DND-41 (cell line): Measurements from ENCODE around the gene FBXL19.

Experiments used
- CTCF ChIP-seq: IDR thresholded peaks from 2 replicates; pipeline ENCODE4 v1.5.1; 2012; ENCODE audit warnings: borderline replicate concordance, low read length, moderate library complexity, mild to moderate bottlenecking; ENCODE audit not compliant: poor library complexity, severe bottlenecking; ENCODE audit errors: extremely low read depth
- EZH2 ChIP-seq: IDR thresholded peaks from 3 replicates; pipeline ENCODE4 v1.6.1; 2012; ENCODE audit warnings: borderline replicate concordance, low read depth, mild to moderate bottlenecking, moderate library complexity, low read length, inconsistent platforms; ENCODE audit not compliant: severe bottlenecking

GRCh38 chr16:30912794-30913412 lies 10.5 kb upstream of the FBXL19 start:
- TF ChIP-seq CTCF (no peak), EZH2 (no peak)
